ENCODE data around the gene GDNF. TPM values are rescaled to one million over a fixed set of nuclear protein-coding genes. Genes with fewer than 3 reads are reported as not detected.

Gene GDNF
- total RNA-seq, 1 experiment from 2014 or later, result 14.7 TPM

DNA sequence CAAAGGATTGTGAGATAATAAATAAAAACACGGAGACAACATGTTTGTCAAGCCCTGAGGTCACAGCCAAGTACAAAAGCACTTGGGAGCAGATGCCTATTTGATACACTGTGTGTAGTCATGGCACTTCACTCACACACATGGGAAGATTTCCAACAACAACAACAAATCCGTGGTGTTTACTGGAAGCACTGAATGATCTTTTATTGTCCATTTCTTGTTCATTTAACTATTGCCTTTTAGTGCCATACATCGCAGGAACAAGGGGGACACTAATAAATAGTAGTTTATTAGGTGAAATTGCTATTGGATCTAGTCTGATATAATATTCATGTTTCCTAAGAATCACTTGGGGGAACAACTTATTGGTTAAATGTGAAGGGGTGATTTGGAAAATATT, 20.4 kb upstream of the GDNF start:
- H3K4me3 ChIP-seq (ENCODE audit: low read depth, low read length, poor library complexity, severe bottlenecking), result no peak overlapping the region
- ChIA-PET POLR2A (ENCODE audit: low non-redundant PET) (no interaction called here), CTCF (no interaction called here)
- no peak for DNase-seq (ENCODE audit: low spot score)
- no peaks in the 10 kb centered on the region for H3K9me3 ChIP-seq (ENCODE audit: low read depth, low read length, poor library complexity, severe bottlenecking)
- no peaks in the 10 kb centered on the region for H3K36me3 ChIP-seq (ENCODE audit: insufficient read depth, low read length, poor library complexity, severe bottlenecking)
- H3K27me3 ChIP-seq (replicated peaks; ENCODE audit: insufficient read depth, low read depth, low read length, poor library complexity), result no peaks in the 10 kb centered on the region
- H3K27ac ChIP-seq (ENCODE audit: low read depth, low read length, poor library complexity, severe bottlenecking), result no peak overlapping the region
- intact Hi-C loops (cut with micrococcal nuclease; ENCODE audit: unreplicated experiment), result no loop called here
- TF ChIP-seq, protein P1, sequence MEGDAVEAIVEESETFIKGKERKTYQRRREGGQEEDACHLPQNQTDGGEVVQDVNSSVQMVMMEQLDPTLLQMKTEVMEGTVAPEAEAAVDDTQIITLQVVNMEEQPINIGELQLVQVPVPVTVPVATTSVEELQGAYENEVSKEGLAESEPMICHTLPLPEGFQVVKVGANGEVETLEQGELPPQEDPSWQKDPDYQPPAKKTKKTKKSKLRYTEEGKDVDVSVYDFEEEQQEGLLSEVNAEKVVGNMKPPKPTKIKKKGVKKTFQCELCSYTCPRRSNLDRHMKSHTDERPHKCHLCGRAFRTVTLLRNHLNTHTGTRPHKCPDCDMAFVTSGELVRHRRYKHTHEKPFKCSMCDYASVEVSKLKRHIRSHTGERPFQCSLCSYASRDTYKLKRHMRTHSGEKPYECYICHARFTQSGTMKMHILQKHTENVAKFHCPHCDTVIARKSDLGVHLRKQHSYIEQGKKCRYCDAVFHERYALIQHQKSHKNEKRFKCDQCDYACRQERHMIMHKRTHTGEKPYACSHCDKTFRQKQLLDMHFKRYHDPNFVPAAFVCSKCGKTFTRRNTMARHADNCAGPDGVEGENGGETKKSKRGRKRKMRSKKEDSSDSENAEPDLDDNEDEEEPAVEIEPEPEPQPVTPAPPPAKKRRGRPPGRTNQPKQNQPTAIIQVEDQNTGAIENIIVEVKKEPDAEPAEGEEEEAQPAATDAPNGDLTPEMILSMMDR (conservative IDR thresholded peaks at IDR 0.05; ENCODE audit: low read depth, low read length), result no peak
- TF ChIP-seq EZH2 (IDR thresholded peaks at IDR 0.05; ENCODE audit: borderline replicate concordance, low read depth, low read length, poor library complexity, severe bottlenecking), result no peak
- no TSS peak for BruUV-seq (replicated peaks)
- H3K4me1 ChIP-seq (ENCODE audit: insufficient read depth, low read length, poor library complexity, severe bottlenecking), result no peaks in the 10 kb centered on the region

DNA sequence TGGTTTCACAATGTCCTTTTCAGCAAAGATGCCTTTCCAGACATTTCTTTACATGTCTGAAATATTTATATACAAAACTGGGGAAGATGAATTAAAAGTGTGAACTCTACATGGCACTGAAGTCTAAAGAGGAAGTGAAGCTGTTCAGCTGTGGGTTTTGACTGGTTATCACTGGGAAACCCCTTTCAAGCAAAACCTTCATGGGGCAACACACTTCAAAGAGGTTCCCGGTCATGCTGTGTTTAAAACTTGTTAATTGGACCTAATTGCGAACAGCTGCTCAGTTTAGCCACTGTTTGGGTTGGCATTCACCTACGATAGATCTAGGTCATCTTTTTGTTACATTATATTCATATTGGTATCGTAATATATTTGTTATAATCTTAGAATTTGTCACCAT, 20.0 kb upstream of the GDNF start:
- Histone ChIP-seq H3K36me3 (ENCODE audit: insufficient read depth, low read length, poor library complexity, severe bottlenecking) (no peaks in the 10 kb centered on the region), H3K4me3 (ENCODE audit: low read depth, low read length, poor library complexity, severe bottlenecking) (no peak overlapping the region), H3K27ac (ENCODE audit: low read depth, low read length, poor library complexity, severe bottlenecking) (no peak overlapping the region), H3K9me3 (ENCODE audit: low read depth, low read length, poor library complexity, severe bottlenecking) (no peaks in the 10 kb centered on the region), H3K27me3 (replicated peaks; ENCODE audit: insufficient read depth, low read depth, low read length, poor library complexity) (no peaks in the 10 kb centered on the region), H3K4me1 (ENCODE audit: insufficient read depth, low read length, poor library complexity, severe bottlenecking) (no peaks in the 10 kb centered on the region)
- CTCF ChIA-PET, result no interaction called here
- intact Hi-C loops (cut with micrococcal nuclease; ENCODE audit: unreplicated experiment), result no loop called here
- no peak for DNase-seq (ENCODE audit: low spot score)
- TF ChIP-seq, protein P1 (conservative IDR thresholded peaks at IDR 0.05; ENCODE audit: low read depth, low read length), result no peak
- TF ChIP-seq EZH2 (IDR thresholded peaks at IDR 0.05; ENCODE audit: borderline replicate concordance, low read depth, low read length, poor library complexity, severe bottlenecking), result no peak
- POLR2A ChIA-PET (ENCODE audit: low non-redundant PET), result no interaction called here
- BruUV-seq (replicated peaks), result no TSS peak

DNA sequence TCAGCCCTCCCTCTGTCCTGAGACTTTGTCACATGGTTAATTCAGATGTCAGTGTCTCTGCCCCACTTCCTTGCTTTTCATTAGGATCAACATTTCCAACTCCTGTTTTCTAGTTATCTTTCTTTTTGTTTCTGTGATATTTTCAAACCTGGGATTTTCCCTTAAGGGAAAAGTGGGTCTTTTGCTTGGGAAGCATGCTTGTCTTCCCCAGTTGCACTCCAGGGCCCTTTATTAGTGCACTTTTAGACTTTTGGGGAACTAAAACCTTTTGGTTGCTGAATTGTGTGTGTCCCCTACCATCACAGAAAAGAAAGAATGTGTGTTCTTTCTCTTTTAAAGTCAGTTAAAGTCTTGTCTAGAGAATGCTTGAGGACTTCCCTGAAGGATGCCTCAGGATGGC, 18.4 kb upstream of the GDNF start:
- intact Hi-C loops (cut with micrococcal nuclease; ENCODE audit: unreplicated experiment), result no loop called here
- no peak overlapping the region for H3K4me3 ChIP-seq (ENCODE audit: low read depth, low read length, poor library complexity, severe bottlenecking)
- ChIA-PET POLR2A (ENCODE audit: low non-redundant PET) (no interaction called here), CTCF (interaction anchor here (0.6 kb wide), 1 partner anchor 15 kb away, joined by 3 read pairs; no protein-coding TSS in a partner anchor)
- no peak overlapping the region for H3K27ac ChIP-seq (ENCODE audit: low read depth, low read length, poor library complexity, severe bottlenecking)
- no TSS peak for BruUV-seq (replicated peaks)
- DNase-seq (ENCODE audit: low spot score), result no peak
- no peaks in the 10 kb centered on the region for H3K36me3 ChIP-seq (ENCODE audit: insufficient read depth, low read length, poor library complexity, severe bottlenecking)
- no peaks in the 10 kb centered on the region for H3K4me1 ChIP-seq (ENCODE audit: insufficient read depth, low read length, poor library complexity, severe bottlenecking)
- no peak for TF ChIP-seq EZH2 (IDR thresholded peaks at IDR 0.05; ENCODE audit: borderline replicate concordance, low read depth, low read length, poor library complexity, severe bottlenecking)
- TF ChIP-seq, protein P1 (conservative IDR thresholded peaks at IDR 0.05; ENCODE audit: low read depth, low read length), result no peak
- H3K27me3 ChIP-seq (replicated peaks; ENCODE audit: insufficient read depth, low read depth, low read length, poor library complexity), result no peaks in the 10 kb centered on the region
- no peaks in the 10 kb centered on the region for H3K9me3 ChIP-seq (ENCODE audit: low read depth, low read length, poor library complexity, severe bottlenecking)

All from A673 (cell line).